Erythroblast (primary cell): ENCODE data around the gene CDK11B.
"Not testable (repeated sequence)": the region's sequence is repeated elsewhere in the genome, so short reads cannot be mapped to it uniquely, and the experiment has no call there.

Experiments
- DNase-seq, 2 experiments: peaks; one replicate each; lab custom pipeline; 2025; lab: John Stamatoyannopoulos, UW
- GATA1 ChIP-seq: IDR thresholded peaks from 2 replicates; pipeline ENCODE4 v1.6.1; 2011; ENCODE audit warnings: low read depth, mild to moderate bottlenecking, control low read depth, low read length, moderate library complexity
- POLR2A ChIP-seq: IDR thresholded peaks from 2 replicates; pipeline ENCODE4 v1.6.1; 2011; ENCODE audit warnings: mild to moderate bottlenecking, low read length

Gene CDK11B

DNA sequence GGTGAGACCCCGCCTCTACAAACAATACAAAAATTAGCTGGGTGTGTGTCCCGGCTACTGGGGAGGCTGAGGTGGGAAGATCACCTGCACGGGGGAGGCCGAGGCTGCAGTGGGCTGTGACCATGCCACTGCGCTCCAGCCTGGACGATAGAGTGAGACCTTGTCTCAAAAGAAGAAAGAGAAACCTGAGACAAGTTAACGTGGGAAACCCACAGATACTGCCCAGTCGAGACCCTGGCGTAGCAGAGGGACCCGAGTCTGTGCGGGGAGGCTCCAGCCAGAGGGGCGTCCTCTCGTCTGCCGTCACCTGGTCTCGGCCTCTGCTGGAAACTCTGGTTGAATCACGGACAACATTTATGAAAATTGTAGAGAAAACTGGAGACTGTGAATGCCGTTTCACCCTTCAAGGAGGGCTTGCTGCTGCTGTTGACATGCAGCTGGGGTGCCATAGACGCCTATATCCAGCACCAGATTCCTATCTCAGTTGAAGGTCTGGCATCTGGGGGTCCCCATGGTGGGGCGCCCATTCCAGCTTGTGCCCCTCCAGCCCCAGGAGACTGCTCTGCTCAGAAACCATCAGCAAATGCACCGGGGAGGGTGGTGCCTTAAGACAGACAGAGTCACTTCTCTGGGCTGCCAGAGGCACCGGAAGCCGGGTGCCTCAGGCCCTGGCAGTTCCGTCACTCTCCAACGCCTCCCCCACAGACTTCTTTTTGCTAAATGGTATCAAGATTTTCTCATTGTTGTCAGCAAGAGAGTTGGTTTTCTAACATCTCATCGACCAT is 13.6 kb upstream of the CDK11B start:
- TF ChIP-seq POLR2A (no peak), GATA1 (no peak)
- no peak for DNase-seq

DNA sequence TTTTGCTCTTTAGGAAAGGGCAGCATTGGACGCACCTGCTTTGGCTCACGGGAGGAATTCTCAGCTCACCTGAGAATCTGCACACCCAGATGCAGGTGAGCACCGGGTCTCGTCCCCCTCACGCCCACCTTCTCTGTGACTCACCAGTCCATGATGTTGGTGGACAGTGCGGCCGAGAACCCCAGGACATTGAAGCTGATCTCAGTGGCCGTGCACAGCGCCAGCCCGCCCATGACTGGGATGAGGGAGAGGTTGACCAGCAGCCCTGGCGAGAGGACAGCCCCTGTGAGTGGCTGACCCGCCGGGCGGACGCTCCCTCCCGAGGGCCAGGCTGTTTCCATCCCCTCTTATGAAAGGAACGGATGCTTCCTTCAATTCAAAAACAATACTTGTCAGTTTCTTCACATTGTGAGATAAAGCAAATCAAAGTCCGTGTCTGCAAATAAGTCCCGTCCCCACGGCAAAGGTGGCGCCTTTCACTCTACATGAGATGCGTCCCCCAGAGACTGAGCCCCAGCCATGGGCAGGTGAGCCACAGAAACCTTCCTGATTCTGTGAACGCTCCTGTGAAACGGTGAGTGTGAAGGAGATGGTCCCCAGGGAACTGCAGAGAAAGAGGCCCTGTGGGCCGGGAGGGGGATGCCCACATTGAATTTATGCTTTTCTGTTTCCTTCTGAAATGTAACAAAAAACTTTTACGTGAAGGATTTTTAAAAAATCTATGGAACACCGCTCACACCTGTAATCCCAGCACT is 12.7 kb upstream of the CDK11B start:
- no peak for TF ChIP-seq POLR2A
- no peak for TF ChIP-seq GATA1
- DNase-seq: no peak

DNA sequence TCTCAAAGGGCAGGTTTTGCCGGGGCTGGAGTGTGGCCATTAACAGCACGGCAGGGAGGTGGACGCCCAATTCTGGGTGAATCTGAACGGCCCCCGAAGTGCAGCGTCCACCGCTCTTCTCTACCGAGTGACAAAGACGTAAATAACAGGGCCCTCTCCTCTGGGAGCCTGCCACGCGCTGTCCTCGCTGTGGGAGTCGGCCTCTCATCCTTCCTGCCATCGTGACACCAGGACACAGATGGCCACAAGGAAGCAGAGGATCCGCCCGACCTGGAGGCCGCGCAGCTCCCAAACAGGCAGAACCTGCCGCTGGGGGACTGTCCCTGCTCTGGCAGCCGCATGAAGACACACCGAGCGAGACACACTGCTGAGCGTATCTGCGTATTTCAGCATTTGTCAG is 12.1 kb upstream of the CDK11B start:
- DNase-seq: no peak
- TF ChIP-seq GATA1: no peak

DNA sequence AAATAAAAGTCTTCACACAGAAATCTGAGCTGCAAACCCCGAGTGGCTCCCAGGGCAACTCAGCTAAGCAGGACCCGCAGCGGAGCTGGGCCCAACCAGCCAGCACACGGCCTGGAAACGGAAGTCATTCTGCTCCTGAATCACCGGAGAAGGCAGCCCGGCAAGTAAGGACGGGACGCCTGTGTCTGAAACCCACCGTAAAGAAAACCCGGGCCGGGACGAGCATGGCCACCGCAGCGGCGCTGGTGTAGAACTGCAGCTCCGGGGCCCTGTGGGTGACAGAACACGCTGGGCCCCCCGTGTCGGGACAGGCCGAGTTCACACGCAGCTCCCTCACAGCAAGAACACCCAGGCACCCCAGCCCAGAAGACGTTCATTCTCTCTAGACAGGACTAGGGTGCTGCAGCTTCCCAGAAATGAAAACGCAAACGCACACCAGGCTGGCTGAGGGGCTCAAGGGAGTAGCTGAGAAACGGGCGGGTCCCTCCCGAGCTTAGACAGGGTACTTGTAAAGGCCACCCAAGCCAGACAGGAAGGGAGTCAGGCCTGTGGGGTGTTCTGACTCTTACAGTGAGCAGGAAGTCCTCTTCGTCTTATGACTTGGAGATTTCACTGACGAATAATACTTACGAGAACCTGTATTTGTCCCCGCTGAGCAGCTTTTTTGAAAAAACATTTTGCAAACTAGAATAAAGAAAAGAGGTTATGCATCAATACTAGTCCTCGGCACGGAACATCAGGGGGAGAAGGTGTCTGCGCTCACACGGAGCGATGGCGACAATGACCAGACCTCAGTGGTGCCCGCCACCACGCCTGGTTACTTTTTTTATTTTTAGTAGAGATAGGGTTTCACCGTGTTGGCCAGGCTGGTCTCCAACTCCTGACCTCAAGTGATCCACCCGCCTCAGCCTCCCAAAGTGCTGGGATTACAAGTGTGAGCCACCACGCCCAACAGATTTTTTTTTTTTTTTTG is 10.9 kb upstream of the CDK11B start:
- no peak for DNase-seq
- TF ChIP-seq GATA1 (no peak), POLR2A (no peak)

DNA sequence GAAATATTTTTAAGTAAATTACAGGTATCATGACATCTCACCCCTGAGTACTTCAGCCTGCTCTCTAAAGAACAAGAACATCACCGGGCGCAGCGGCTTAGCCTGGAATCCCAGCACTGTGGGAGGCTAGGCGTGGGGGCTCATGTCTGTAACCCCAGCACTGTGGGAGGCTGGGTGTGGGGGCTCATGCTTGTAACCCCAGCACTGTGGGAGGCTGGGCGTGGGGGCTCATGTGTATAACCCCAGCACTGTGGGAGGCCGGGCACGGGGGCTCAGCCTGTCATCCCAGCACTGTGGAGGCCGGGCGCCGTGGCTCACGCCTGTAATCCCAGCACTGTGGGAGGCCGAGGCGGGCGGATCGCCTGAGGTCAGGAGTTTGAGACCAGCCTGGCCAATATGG is 7.7 kb upstream of the CDK11B start:
- no peak for DNase-seq
- TF ChIP-seq POLR2A (no peak), GATA1 (no peak)

DNA sequence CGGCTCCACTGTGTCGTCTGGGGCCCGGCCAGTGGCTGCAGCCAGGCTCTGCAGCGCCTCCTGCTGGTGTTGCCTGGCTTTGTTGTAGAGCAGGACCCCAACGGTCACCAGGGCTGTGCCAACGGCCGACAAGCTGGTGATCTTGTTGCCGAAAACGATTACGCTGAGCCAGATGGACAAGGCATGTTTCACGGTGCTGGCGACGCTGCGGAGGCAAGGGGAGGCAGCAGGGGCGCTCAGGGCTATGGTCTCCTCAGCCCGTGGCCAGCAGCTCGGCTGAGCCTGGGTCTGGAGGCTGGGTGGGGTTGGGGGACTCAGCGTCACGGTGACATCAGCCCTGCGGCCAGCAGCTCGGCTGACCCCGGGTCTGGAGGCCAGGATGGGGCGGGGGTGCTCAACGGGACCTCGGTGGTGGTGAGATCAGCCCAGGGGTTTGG is 7.0 kb upstream of the CDK11B start:
- DNase-seq: peak; percentile 44 to 60
- TF ChIP-seq GATA1: no peak
- no peak for TF ChIP-seq POLR2A

DNA sequence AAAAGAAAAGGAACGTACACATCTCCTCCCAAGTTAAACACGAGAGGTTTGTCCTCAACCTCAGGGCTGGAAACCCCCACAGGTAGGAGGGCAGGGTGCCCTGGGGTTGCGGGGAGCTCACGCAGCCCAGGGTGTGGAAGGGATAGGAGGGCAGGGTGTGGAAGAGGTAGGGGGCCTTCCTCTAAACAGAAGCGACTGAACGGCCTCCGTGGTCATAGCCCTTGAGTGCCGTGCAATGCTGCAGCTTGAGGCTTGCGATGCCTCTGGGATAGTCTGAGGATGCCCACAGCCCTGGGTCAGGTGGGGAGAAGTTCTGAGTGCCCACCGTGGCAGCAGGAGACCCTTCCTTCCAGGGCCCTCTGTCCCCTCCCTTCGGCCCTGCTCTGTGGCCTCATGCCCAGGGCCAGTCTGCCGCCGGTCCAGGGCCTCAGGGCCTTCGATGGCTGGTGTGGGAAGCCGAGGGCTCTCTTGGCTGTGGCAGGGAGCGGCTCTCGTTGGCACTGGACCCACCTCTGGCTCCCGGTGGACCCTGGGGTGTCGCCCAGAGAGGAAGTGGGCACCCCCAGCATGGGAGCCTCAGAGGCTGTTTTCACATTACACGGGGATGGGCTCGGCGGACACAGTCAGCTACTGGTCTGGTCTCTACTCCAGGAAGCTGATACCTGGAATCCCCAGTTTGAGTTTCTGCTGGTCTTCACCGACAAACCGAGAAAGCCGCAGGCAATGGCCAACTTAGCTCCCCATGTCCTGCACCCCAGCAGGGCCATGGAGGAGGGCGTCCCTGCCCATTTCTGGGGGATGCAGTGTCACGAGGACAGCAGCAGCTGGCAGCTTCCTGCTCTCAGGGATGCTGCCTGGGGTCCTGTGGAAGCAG is 6.4 kb upstream of the CDK11B start:
- TF ChIP-seq POLR2A (no peak), GATA1 (no peak)
- no peak for DNase-seq

DNA sequence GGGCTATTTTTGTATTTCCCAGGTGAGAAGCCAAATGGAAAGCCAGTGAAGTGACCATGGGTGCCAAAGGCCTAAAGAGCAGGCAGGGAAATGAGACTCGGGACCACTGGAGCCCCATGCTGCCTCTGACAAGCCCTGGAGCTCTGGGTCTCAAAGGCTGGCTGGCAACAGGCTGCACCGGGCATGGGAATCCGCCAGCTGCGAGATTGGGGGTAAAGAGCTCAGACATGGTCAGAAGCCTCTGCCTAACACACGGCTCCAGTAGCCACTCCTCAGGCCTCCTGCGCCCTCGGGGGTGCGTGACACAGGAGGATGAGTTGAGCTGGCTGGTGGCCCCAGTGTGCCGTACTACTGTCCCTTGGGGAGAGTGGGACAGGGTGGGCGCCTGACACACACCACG is 5.5 kb upstream of the CDK11B start:
- not testable (repeated sequence) for DNase-seq

DNA sequence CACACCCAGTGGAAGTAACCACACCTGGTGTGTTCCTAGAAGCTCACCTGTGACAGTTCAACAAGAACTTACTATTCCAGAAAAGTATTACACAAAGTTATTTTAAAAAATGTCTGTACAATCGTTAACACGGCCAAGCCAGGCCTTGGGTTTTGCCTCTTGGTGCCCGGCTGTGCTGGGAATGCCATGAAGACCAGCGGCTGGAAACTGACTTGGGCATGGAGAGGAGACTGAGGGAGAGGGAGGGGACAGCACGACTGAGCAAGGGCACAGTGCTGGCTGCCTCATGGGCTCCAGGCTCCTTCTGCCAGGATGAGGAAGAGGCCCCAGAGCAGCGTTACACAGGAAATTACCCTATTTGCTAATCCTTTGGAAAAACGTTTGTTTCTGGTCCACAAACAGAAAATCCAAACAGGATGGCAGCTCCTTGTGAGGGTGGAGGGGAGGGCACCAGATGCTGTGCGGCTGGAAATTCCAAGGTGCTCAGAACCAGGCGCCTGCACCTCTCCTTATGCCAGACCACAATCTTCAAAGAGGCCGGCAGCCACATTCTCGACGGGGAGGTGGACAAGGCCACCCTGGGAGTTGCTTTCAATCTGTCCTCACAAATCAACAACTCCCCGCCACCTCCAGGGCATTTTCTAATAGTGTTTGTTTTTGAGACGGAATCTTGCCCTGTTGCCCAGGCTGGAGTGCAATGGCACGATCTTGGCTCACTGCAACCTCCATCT is 4.2 kb upstream of the CDK11B start:
- DNase-seq: not testable (repeated sequence)

DNA sequence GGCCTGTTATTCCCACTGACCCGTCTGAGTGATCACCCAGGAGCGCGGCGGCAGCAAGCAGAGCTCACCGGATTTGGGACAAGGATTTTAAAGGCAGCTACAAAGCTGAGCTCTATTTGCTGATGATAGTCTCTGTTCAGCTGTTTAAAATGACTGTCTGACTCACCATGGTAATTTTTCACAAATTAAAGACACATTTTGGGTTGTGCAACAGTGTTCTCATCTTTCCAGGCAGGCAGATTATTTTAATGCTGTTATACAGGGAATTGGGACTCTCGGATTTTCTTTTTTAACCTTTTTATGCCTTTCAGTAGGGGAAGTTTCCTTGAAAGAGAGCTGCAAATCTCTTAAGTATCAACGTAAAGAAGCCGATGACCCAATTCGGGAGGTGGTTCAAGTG is 3.6 kb upstream of the CDK11B start:
- DNase-seq: not testable (repeated sequence)

DNA sequence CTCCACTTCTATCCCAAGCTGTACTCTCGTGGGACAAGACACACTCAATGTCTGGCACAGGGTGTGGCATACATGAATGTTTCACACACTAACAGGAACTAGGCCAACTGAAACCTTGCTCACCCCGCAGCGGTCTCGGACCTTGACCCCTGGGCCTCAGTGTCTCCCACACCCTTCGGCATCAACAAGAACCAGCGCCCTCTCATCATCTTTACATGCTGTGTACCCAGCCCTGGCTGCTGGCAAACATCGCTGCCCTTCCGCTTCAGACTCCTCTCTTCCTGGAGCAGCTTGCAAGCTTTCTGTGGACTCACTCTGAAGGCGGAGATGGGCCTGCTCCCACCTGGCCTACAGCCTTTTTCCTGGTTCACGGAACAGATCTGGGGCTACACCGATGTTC is 10.5 kb downstream of the CDK11B start:
- DNase-seq: not testable (repeated sequence)

DNA sequence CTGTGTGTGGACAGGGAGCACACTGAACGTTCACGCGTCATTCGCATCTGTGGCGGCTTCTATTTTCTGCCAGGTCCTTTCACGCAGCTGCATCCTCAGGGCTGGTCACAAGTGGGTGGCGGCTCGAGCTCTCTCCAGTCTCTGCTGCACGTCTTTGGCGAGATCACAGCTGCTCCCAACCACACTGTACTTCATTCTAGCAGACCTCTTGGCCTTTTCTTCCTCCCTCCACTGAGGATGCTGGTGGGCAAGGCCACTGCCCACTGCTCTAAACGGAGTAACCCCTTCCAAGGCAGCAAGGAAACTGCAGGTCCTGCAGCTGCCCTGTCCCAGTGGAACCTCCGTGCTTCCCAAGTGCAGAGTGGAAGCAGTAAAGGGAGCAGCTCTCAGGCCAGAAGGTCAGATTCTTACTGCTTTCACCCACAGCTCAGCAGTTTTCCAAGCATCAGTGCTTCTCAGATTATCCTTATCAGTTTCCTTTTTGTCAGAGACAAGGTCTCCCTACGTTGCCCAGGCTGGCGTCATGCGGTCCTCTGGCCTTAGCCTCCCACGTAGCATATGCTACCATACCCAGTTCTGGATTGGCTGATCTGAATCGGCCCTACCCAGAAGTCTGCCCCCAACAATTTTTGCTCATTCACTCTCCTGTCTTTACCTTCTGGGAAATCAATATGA is 11.1 kb downstream of the CDK11B start:
- peak; percentile 93 to 95 for DNase-seq

DNA sequence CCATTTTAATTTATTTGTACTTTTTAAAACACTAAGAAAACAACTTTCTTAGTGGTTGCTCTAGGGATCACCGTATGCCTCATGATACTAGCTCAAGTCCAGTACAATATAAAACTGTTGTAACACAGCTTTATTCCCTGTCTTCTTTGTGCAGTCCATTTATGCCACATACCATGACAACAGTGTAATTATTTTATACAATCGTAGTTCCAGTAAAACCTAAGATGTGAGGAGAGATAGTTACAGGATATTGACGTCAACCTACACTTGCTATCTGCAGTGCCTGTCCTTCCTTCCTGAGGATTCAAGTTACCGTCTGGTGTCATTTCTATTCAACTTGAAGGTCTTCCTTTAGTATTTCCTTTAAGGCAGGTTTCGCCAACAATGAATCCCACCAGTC is 12.5 kb downstream of the CDK11B start:
- DNase-seq: not testable (repeated sequence)

DNA sequence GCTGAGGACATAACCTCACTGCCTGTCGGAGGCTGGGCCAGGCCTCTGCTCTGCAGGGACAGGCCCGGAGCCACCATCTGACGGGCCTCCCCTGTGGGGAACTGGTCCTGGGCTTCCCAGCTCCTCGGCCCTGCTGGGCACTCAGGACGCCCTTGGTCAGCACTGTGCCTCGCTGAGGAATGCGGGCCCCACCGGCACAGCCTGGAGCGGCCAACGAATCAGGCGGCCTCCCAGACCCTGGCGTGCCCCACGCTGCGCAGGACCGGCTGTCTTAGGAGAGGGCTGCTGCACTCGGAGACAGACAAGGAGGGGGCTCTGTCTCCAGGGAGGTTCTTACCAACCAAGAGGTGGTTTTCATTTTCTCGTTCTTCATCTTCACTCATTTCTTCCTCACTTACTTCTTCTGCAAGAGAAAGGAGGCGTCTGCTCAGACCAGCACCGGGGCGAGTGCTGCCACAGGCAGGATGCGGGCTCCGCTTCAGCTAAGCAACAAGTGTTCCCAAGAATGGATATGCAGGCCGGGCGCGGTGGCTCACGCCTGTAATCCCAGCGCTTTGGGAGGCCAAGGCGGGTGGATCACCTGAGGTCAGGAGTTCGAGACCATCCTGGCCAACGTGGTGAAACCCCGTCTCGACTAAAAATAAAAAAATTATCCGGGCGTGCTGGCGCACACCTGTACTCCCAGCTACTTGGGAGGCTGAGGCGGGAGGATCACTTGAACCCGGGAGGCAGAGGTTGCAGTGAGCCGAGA is 17.9 kb downstream of the CDK11B start:
- not testable (repeated sequence) for DNase-seq

DNA sequence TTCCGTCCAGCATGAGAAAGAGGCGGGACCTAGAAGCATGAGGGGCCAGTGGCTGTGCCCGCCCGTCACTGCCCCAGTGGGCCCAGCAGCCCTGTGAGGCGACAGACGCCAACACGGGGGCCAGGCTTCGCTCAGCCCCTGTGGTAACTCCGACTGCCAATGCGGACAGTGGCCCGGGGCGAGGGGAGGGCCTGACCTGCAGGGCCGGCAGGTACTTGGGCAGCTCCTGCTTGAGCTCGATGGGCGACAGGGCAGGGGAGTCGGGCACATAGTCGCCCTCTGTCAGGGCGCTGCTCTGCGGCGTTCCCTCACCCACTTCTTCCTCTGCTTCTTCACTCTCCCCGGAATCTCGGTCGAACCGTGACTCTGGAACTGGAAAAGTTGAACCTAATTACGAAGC is 18.7 kb downstream of the CDK11B start:
- not testable (repeated sequence) for DNase-seq

DNA sequence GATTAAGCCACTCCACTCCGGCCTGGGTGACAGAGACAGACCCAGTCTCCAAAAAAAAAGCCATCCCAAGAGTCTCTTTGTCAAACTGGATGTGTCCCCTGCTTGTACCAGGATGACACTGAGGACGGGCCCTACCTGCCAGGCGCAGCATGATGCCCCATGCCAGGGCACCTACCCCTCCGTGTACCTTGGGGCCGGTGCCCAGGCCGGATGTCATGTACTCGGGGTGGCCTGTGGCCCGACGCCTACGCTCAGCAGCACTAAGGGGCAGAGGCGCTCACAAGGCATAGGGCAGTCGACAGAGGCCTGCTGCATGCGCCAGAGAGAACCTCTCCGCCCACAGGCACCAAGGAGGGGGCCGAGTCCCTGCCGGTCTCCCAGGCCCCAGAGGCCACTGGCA is 19.4 kb downstream of the CDK11B start:
- DNase-seq: not testable (repeated sequence)

DNA sequence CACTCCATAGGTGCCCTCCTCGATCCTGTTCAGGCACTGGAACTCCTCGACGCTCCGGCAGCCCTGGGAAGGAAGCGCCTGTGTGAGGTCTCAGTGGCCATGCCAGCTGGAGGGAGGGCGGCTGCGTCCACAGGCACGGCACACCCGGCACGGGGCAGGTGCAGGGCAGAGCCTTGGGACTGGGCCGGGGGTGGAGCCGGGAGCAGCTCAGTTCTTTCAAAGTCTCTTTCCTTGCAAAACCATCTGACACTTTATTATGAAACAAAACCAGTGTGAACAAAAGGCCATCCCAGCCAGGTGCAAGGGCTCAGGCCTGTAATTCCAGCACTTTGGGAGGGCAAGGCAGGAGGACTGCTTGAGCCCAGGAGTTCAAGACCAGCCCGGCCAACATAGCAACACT is 20.3 kb downstream of the CDK11B start:
- DNase-seq: not testable (repeated sequence)
